GM21825 (cell line): ENCODE data around the gene ACYP1.

ENCODE experiments used
- ATAC-seq: cut with Tn5 transposase; IDR thresholded peaks from one replicate; pipeline ENCODE4 v1.9.1; 2021; ENCODE audit warnings: mild to moderate bottlenecking, moderate library complexity; ENCODE audit not compliant: unreplicated experiment

Gene ACYP1

DNA sequence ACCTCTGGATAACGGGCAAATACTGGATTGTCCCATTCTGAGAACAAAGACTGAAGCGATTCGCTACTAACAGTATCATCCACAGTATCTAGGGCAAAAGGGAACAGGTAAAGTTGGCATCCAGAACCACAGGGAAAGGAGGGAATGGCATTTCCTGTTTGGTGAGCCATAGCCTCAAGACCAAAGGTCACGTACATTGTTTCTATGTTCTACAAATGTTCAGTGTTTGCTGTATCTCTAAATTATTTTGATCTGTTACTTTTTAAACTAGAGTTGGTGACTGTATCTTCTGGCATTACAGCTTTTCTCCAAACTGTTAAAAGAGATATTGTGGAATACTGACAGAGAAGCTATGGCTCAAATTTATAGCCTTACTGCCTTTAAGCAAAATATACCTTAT lies 22.2 kb downstream of the ACYP1 start:
- ATAC-seq: no peak

DNA sequence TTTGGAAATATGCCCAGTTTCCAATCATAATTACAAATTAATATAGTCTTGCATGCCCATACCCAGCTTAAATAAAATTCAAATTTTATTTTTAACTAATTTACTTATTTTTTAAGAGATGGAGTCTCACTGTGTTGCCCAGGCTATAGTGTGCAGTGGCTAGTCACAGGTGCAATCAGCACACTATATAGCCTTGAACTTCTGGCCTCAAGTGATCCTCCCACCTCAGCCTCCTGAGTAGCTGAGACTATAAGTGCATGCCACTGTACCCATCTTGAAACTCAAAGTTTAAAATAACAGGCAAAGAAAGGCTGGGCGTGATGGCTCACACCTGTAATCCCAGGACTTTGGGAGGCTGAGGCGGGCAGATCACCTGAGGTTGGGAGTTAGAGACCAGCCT lies 22.9 kb downstream of the ACYP1 start:
- ATAC-seq: no peak

DNA sequence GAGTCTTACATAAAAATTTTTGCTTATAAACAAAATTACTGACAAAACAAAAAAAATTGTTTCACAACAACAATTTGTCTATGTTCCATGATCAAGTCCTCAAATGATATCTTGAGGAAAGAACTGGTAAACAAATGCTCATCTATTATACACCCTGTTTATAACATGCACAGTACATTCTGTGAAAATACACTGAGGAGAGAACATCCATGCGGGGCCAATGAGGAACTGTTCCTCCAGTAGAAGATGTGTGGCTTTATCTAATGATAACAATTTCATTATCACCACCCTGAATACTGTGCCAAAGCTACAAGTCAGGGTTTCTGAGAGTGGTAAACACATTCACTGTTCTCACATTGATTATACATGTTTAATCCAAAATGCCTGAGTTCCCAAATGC lies 23.3 kb downstream of the ACYP1 start:
- ATAC-seq: no peak

DNA sequence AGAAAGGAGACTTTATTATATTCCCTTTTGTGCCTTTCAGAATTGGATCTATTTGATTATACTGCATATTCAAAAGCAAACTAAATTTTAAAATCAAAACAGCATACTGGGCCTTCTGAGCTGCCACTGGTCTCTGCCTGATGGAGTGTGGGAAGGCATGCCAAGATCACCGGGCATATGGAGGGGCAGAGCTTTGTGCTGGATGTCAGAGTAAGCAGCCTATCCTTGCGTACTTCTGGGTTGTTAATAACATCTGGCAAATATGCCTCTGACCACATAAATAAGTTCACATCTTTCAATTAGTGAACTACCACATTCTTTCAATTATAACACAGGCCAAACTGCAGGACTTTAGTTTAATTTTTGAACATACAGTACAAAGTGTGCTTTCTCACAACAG lies 30.9 kb downstream of the ACYP1 start:
- ATAC-seq: no peak

DNA sequence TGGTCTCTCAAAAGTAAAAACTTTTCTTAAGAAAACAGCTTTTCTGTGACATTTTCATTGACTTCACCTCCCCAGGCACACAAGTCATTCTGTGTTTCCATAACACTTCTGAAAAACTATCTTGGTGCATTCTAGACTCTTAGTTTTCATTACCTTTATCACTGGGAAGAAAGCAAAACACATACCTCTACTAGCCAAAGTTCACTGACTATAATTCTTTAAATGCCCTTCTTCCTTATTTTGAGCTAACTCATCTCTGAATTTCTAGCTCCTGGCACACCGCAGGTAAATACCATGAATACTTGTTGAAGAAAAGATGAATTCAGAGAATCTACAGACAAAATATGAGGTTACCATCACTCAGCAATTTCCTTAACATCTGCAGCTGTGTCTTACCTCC lies 33.7 kb downstream of the ACYP1 start:
- no peak for ATAC-seq

DNA sequence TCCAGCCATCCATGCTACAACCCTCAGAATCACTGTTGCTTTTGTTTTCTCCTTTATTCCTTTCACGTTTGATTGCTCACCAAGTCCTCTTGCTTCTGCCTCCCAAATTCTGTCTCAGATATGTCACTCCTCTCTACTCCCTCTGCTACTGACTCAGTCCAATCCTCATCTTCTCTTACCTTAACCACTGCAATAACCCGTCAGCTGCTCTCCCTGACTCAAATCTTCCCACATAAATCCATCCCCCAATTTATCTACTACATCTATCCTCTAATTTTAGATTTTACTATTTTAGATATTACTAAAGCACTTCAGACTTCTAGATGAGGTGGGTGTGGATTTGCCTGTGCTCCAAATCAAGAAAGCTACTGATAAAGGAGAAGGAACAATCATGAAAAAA lies 37.9 kb downstream of the ACYP1 start:
- no peak for ATAC-seq

DNA sequence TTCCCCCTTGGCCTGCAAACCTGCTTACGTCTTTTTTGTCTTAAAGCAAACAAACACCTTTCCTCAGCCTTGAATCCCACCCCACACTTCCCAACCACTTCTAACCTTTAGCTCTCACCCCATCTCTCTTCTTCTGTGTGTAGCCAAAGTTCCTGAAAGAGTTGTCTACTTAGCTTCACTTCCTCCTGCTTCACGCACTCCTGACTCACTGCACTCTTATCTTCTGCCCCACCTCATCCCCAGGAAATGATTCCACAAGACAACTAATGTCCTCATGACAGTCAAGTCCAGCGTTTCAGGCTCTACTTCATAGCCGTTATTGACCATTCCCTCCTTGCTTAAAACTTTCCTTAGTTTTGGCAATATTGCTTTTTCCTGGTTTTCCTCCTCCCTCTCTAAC lies 38.7 kb downstream of the ACYP1 start:
- no peak for ATAC-seq

DNA sequence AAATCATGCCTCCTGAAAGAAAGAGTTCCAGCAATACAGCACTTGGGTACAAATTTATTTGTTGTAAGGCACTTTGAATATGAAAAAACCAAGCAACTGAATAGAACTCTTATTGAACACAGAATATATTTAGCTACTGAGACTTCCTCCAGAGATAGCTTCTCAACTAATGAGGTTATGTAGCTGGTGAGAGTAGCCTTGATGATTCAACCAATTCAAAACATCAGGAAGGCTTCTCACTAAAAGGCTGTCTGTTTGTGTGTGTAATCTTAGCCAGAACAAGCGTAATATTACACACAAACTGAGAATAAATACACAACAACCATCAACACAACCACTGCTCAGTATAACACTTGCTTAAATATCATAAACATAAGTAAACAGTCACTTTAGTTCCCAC lies 40.7 kb downstream of the ACYP1 start:
- ATAC-seq: no peak

DNA sequence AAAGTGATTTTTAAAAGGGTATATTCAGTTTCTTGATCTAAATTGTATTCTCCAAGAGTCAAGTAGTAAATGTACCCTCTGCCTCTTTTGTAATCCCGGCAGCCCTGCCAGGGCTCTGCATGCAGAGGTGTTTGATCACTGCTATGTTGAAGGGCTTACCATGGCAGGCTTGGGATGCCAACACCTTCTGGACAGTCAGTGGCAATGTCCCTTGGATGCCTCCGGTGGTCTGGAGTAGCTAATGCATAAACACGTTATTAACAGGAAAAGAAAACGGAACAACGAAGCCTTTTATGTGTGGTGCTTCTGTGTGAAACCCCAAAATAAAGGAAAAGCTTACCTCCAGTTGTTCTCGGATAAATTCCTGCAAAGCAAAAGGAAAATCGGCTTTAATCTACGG lies 41.2 kb downstream of the ACYP1 start:
- no peak for ATAC-seq

DNA sequence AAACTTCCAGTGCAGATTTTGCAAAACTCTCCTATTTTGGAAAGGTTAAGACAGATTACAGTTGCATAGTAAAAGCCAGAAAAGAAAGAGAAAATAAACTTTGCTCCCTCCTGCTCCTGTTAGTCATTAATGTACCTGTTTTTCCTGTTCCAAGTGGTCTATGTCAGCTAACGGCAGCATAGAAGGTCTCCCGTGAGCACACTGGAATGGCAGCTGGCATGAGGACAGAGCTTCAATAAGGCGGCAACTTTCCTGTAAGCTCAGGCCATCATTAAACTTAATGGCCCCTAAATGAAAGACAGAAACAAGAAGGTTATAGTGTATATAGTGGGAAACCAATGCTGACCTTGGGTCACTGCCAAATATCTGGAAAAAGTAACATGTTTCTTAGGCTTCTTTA lies 45.1 kb downstream of the ACYP1 start:
- ATAC-seq: no peak

DNA sequence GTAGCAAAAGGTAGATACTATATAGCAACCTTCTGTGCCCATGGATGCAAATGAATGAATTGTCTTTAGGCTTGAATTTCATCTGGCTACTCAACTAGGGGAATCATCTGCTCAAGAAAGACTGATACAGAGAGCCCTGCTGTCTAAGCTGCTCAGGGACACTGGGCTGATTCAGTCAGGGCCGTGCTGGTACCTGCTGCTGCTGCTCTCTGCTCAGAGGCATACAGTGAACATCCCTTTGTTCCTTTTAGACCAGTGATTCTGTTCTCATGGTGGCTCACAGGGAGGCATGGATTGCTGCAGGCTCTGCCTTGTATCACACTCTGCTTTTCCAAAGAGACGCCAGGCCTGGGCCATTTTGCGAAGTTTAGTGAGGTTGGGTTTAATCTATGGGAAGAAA lies 47.0 kb downstream of the ACYP1 start:
- ATAC-seq: no peak

DNA sequence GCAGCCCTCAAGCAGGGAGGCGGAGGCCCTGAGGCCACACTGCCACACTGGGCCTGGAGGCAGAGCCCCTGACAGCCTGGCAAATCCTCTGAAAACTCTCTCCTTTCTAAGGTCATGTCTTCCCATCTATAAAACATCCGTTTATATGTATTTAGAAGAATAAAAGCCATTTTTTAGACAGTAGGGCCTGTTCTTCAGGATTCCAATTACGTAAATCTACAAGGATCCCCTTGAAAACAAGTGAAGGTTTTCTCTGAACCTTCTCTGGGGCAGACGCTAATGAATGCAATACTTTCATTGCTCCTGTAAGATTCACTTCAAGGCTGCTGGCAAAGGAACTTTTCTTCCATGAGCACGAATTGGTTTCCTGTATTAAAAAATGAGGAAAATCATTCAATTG lies 48.3 kb downstream of the ACYP1 start:
- no peak for ATAC-seq

DNA sequence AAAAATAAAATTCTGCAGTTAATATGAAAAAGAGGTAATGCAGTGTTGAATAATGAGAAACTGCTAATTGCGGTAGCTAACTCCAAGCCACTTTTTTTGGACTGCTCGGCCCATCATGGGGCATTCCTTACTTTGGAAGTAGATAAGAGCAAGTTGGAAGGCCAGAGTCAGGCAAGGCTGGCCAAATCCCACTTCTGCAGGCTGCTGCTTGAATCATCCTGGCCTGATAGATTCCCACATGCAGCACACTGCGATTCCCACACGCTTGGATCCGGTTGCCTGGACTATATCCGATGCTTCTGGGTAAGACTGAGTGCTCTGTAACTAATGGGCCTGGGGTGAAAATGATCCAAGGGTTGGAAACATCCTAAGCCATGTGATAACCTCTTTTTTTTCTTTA lies 50.5 kb downstream of the ACYP1 start:
- no peak for ATAC-seq

DNA sequence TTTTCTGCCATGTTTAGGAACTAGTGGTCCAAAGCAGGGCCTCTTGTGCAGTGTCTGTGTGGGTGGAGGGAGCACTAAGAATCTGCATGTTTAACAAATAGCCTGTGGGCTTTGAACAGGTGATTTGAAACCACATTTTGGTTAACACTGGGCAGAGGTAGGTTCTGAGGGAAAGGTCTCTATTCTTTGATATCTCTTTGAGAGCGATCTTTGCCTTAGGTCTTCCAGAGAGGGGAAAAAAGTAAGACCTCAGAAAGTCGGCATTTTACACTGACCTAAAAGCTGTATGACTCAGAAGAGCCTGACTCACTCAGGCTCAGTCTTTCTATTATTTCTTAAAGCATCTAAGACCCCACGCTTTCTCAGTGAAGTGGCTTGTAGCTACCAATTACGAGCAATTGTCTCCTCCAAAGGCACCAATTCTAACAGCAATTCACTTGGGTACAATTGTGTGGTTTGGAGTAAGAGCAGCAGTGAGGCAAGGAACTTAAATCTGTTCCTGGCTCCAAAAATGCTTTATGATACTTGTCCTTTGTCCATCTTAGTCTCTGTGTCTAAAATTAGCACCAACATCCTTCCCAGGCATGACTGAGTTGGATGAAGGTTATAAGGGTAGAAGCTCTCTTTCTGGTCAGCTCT lies 52.3 kb downstream of the ACYP1 start:
- ATAC-seq: no peak

DNA sequence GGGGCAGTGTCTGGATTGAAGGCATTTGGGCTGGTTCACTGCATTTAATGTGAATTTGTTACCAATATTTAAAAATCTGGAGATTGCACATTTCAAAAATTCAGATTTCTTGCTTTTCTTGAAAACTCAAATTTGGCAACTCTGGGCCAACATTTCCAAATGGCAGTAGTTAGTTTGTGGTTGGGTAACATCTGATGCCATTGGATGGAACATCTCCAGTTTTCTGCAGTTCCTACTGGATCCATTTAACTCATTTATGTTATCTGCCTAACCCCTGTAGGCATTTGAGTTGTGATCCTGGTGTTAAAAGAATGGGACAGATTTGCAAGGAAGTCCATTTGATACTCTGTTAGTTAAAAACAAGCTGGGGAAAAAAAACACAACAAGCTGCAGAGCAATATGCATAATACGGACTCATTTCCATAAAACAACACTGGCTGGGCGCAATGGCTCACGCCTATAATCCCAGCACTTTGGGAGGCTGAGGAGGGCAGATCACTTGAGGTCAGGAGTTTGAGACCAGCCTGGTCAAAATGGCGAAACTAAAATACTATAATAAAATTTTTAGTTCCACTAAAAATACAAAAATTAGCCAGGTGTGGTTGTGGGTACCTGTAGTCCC lies 53.2 kb downstream of the ACYP1 start:
- ATAC-seq: no peak

DNA sequence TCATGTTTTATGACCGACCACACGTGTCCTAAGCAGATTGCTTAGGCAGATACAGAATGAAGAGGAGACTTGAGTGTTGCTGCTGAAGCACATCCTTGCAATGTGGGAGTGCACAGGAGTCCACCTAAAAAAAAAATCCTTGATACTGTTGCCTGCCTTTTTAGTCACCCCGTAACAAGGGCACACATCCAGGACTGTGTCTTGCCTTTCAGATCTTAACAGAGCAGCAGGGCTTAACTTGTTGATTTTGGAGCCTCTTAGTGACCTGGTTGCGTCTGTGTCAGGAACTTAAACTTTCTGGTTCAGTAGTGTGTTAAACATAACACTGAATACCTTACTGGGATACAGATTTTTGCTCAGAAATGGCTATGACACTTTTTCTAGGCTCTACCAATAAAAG lies 54.6 kb downstream of the ACYP1 start:
- ATAC-seq: no peak

DNA sequence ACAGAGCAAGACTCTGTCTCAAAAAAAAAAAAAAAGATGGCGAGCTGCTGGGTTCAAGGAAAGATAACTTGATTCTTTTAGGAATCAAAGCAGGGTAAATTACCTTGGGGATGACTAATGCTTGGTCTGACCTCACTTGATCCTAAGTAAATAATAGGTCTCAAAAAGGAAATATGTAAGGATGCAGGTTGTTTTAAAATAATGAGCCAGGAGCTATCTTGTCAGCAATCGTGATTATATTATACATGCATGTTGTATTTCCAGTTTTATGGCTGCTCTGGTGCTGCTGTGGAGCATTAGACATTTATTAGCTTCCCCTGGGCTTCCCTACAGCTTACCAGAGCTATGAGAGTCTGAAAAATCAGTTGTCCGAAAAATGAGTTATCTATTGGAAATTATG lies 58.5 kb downstream of the ACYP1 start:
- no peak for ATAC-seq

DNA sequence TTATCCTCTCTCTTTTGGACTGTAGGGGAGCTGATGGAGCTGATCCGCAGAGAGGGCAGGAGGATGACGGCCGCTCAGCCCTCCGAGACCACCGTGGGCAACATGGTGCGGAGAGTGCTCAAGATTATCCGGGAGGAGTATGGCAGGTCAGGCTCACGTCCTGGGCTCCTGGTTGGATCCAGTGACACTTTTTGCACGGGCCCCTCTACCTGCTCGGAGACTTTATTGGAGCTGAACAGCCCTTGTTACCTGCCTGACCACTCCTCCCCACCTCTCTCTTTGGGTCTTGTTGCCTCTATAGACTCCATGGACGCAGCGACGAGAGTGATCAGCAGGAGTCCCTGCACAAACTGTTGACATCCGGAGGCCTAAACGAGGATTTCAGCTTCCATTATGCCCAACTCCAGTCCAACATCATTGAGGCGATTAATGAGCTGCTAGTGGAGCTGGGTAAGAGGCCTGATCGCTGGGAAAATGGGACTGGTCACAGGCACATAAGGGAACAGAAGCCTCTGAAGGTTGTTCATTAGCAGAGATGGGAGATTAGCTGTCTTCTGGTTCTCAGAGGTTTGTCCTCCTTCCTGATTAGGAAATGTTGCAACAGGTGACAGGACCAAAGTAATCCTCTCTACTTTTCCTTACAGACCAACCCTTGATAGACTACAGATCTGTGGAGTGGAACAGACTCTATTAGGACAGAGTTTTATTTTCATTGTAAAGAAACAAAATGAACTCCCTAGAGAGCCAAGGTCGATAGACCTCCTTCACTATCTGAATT lies 60.4 kb downstream of the ACYP1 start:
- ATAC-seq: no peak
